ENCODE measurements around the gene COL25A1. TPM values are rescaled to one million over a fixed set of nuclear protein-coding genes. Genes with fewer than 3 reads are reported as not detected.
A peak's percentile ranks its signal among the peaks of the same experiment; 100 is the strongest.

Gene COL25A1
- total RNA-seq, 1 experiment from 2014 or later, result 4.2 TPM

- H4K8ac ChIP-seq (replicated peaks; ENCODE audit: insufficient read length, low read depth, low read length), result no peak overlapping the region
- TF ChIP-seq, protein P1, sequence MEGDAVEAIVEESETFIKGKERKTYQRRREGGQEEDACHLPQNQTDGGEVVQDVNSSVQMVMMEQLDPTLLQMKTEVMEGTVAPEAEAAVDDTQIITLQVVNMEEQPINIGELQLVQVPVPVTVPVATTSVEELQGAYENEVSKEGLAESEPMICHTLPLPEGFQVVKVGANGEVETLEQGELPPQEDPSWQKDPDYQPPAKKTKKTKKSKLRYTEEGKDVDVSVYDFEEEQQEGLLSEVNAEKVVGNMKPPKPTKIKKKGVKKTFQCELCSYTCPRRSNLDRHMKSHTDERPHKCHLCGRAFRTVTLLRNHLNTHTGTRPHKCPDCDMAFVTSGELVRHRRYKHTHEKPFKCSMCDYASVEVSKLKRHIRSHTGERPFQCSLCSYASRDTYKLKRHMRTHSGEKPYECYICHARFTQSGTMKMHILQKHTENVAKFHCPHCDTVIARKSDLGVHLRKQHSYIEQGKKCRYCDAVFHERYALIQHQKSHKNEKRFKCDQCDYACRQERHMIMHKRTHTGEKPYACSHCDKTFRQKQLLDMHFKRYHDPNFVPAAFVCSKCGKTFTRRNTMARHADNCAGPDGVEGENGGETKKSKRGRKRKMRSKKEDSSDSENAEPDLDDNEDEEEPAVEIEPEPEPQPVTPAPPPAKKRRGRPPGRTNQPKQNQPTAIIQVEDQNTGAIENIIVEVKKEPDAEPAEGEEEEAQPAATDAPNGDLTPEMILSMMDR (conservative IDR thresholded peaks at IDR 0.05), result no peak
- H2AFZ ChIP-seq (ENCODE audit: low read length), result no peak overlapping the region
- H3K36me3 Mint-ChIP-seq (ENCODE audit: insufficient read depth in 1 of 3, low read depth in 3 of 3), result no peaks in the 10 kb centered on the region
- no peaks in the 10 kb centered on the region for H3K79me2 ChIP-seq (ENCODE audit: insufficient read depth, low read length)
- no peak overlapping the region for H2BK5ac ChIP-seq (ENCODE audit: insufficient read length, low read length)
- no peak overlapping the region for H3K4ac ChIP-seq (ENCODE audit: low read depth, low read length)
- no peak overlapping the region for H3K56ac ChIP-seq (ENCODE audit: insufficient read length, low read depth, low read length)
- H2BK20ac ChIP-seq (ENCODE audit: low read depth, low read length, poor library complexity, severe bottlenecking), result no peak overlapping the region
- H3K9ac ChIP-seq (ENCODE audit: extremely low read depth, insufficient read length, low read length), result no peak overlapping the region
- peaks cover 33 to 51% of the 10 kb centered on the region in 2 experiments for H3K4me1 Mint-ChIP-seq
- no peaks in the 10 kb centered on the region for H3K4me1 ChIP-seq (ENCODE audit: insufficient read depth, low read length)
- no peak for DNase-seq
- H3K27ac Mint-ChIP-seq, result peak overlapping the region in 1 of 3 experiments; percentile 73; a peak in 2 of 7 replicates
- no peaks in the 10 kb centered on the region for H3K79me1 ChIP-seq (ENCODE audit: insufficient read depth, low read depth, low read length, poor library complexity, severe bottlenecking)
- no peak overlapping the region for H2BK12ac ChIP-seq (ENCODE audit: insufficient read length, low read depth, low read length)
- H3K18ac ChIP-seq (ENCODE audit: insufficient read length, low read depth, low read length), result no peak overlapping the region
- no peaks in the 10 kb centered on the region for H3K9me3 Mint-ChIP-seq
- no peak overlapping the region for H3K4me2 ChIP-seq (ENCODE audit: insufficient read depth, insufficient read length, low read length)
- H2BK120ac ChIP-seq (ENCODE audit: low read depth, low read length, poor library complexity, severe bottlenecking), result no peak overlapping the region
- no CpG with 5 or more reads among the region's 3 CpGs for WGBS (ENCODE audit: extremely low coverage, insufficient read length, low lambda C conversion rate)
- no peak overlapping the region for H4K91ac ChIP-seq (ENCODE audit: insufficient read length, low read depth, low read length)
- no peak overlapping the region for H3K27ac ChIP-seq (ENCODE audit: insufficient read length, low read depth, low read length)
- H3T11ph ChIP-seq (ENCODE audit: low read length), result no peak overlapping the region
- no peak overlapping the region for H3K14ac ChIP-seq (ENCODE audit: insufficient read depth, low read length)
- H3K27me3 ChIP-seq (ENCODE audit: insufficient read depth, low read length), result no peaks in the 10 kb centered on the region
- no peaks in the 10 kb centered on the region for H3K27me3 Mint-ChIP-seq (ENCODE audit: low read depth)
- no peak overlapping the region for H3K23ac ChIP-seq (ENCODE audit: insufficient read length, low read depth, low read length)
- no peak overlapping the region for H2BK15ac ChIP-seq (ENCODE audit: low read depth, low read length)
- H3K4me3 Mint-ChIP-seq, result no peak overlapping the region
- no peaks in the 10 kb centered on the region for H4K20me1 ChIP-seq (ENCODE audit: control insufficient read depth, insufficient read depth, insufficient read length)
- no peaks in the 10 kb centered on the region for H3K9me3 ChIP-seq (ENCODE audit: control insufficient read depth, low read depth, low read length)
- H4K5ac ChIP-seq (ENCODE audit: insufficient read length, low read depth, low read length), result no peak overlapping the region
- no peaks in the 10 kb centered on the region for H3K23me2 ChIP-seq (ENCODE audit: insufficient read length, low read depth, low read length, poor library complexity, severe bottlenecking)
- no peak overlapping the region for H2AK5ac ChIP-seq (ENCODE audit: insufficient read length, low read length)
Measured at GRCh38 chr4:109179061-109179460, 123.4 kb downstream of the COL25A1 start.
